GM19395 (cell line): ENCODE results near the gene TMEM135.
"Not testable (repeated sequence)": the region's sequence is repeated elsewhere in the genome, so short reads cannot be mapped to it uniquely, and the experiment has no call there.

Experiments
- ATAC-seq: cut with Tn5 transposase; IDR thresholded peaks from one replicate; pipeline ENCODE4 v1.9.1; 2021; ENCODE audit warnings: mild to moderate bottlenecking, moderate library complexity; ENCODE audit not compliant: unreplicated experiment

TMEM135 gene

DNA sequence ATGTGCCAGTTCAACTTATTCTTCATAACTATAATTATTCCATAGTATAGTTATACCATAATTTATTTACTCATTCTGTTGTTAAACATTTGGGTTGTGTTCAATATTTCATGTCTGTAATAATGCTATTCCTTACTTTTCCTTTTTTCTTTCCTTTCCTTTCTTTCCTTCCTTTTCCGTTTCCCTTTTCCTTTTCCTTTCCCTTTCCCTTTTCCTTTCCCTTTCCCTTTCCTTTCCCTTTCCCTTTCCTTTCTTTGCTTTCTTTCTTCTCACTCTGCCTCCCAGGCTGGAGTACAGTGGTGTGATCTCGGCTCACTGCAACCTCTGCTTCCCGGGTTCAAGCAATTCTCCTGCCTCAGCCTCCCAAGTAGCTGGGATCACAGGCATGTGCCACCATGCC, 151.2 kb downstream of the TMEM135 start:
- ATAC-seq: not testable (repeated sequence)

DNA sequence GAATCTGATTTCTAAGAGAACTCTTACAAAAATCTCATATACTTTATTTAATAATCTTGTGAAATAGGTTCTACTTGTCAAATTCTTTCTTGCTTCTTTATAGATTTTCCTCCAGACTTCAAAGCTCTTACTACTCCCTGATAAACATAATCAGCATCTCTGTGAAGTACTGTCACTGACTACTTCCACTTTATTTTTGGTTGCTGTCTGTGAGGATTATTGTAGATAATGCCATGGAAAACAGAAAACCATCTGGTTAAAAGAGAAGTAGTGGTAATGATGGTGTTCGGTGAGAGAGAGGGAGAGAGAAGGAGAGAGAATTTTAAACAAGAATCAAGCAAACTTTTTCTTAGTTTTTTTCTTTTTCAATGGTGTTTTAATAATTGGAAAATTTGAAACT, 152.3 kb downstream of the TMEM135 start:
- ATAC-seq: no peak

DNA sequence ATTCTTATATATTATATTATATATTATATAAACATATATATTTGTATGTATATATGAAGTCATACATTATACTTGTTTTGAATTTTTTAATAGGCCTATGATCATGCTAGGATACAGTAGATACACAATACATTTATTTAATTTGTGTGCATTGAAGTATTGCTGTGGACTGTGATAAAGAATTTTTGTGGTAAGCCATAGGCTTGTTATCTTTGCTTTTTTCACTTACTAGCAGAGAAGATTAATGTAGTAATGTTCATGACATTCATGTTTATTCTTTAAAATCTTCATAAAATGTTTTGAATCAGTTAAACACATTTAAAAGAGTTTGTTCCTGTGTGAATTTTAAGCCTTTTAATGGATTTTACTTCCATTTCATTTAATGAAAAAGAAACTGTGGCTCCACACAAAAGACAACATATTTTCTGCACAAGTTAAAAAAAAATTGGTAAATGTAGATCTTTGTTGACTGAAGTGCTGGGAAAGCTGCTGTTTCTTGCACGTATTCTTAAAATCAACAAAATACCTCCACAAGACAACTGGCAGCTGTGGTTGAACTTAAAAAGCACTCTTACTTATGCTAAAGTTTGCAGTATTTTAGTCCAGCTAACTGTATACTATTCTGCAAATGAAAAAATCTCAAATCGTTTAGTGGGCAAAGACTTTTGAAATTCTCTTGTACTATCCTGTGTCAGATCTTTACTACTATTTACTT, 156.2 kb downstream of the TMEM135 start:
- ATAC-seq: no peak

DNA sequence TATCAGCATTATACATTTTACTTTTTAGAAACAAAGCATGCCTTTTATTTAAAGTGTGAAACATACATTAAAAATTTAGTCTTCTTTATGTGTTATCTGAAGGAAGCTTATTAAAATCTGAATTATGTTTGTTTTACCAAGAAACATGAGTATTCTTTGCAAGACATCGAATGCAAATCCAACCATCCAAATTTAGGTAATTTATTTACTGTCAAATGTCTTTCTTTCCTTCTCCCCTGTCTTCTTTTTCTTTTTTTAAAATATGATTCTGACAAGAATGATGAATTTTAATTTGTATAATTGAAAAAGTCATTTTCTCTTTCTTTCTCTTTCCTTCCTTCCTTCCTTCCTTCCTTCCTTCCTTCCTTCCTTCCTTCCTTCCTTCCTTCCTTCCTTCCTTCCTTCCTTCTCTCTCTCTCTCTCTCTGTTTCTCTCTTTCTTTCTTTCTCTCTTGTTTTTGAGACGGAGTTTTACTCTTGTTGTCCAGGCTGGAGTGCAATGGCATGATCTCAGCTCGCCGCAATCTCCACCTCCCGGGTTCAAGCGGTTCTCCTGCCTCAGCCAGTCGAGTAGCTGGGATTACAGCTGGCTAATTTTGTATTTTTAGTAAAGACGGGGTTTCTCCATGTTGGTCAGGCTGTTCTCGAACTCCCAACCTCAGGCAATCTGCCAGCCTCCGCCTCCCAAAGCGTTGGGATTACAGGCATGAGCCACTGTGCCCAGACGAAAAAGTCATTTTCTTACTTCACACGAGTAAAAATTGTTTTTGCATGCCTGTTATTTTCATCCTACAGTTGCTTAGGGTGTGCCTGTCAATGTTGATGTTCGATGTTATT, 157.5 kb downstream of the TMEM135 start:
- no peak for ATAC-seq

DNA sequence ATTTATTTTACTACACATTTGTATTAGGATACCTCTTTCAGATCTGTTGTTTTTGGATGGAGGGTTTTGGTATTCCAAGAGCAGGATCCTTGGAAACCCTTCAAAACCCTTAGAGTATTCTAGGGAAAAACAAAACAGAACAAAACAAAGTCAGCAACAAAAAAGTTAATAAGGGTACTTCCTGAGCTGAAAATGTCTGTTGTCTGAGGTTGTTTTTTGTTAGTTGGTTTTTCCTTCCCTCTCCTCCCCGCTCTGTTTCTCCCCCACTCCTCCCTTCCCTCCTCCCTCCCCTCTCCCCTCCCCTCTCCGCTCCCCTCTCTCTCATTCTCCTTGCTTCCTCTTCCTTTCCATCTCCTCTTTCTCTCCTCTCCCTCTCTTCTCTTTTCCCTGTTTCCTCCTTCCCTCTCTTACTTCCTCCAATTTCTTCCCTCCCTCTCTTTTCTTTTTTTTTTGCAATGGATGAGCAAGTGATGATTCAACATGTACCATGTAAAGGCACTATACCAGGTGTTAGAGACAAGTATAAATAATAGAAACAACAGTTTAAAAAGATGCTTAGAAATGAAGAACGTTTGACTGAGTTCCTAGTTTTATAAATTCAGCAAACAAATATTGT, 160.6 kb downstream of the TMEM135 start:
- no peak for ATAC-seq

DNA sequence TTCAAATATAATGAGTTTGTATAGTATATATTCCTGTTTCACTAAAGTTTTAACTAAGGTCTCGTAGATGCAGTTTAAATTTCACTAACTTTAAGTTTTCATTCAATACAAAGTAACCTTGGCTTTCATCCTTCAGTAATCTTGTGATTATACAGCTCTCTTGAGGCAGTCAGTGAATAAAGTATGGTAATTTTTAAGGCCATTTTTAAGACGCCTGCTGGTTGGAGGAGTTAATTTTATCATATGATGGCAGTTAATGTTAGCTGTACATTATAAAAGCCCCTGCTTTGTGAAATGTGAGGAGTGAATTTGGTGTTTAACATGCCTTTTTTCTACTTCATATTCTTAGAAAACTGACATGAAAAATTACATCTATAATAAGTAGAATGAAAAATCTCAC, 163.6 kb downstream of the TMEM135 start:
- no peak for ATAC-seq

DNA sequence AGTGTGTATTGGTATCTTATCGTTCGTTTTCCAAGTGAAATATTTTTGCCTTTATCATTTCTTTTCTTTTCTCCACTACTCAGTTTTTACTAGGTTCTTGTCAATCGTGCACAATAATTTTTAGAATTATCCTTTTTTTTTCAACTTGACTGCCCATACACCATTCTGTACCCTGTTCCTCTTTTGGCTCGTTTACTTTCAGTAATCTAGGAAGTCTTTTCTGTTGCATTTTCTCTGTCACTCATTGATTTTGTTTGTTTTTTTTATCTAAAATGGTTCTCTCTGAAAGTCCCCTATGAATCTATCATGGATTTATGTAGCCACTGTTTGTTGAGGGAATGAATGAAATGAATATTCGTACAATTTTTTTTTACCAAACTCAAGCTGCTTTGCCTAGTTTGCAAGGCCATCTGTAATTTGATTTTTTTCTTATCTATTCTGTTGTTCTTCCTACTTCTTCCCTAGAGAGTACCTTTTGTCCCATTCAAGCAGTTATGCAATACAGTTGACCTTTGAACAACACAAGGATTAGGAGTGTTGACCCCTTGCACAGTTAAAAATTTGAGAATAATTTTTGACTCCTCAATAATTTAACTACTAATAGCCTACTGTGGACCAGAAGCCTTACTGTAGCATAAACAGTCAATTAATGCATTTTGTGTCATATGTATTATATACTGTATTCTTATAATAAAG, 166.3 kb downstream of the TMEM135 start:
- no peak for ATAC-seq

DNA sequence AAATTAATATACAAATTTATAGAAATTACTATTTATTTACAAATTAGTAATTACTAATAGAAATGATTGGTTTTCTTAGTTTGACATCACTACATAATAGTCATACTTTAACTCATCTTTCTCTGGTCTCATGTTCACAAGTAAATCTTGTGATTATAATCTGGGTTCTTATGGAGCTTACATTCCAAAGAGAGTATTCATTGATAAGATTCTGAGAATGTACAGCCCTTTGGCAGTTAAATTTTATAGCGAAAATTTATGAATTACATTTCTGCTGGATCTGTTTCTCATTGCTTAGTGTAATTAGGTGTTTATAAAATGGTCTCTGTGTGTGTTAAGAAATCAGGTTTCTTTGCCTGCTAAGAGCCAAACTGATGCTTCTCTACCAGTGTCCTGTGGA, 175.2 kb downstream of the TMEM135 start:
- ATAC-seq: no peak

DNA sequence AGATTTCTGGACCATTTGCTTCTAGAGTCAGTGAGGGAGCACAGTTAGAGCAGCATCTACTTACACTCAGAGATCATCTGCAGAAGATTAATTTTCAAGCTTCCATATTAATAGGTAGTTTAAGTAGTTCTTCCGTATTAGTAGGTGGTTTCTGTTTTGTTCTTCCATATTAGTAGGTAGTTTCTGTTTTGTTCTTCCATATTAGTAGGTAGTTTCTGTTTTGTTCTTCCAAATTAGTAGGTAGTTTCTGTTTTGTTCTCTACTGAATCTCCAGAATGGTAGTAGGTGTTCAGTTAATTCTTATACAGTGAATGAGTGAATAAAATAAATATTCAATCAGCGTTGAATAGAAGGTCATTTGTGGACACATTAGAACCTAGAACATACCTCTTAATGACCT, 175.7 kb downstream of the TMEM135 start:
- peak; percentile 89 for ATAC-seq

DNA sequence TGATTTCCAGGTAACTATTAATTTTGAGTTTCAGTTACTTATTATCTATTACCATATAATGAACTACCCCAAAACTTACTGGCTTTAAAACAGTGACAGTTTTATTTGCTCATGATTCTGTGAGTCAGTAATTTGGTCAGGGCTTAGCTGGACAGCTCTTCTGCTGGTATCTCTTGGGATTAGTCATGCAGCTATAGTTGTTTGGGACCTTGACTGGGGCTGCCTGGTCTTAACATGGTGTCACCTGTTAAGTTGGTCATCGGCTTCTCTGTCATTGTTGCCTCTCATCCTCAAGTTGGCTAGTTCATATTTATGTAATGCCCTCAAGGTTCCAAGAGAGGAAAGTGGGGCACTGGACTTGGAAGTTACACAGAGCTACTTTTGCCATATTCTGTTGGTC, 177.5 kb downstream of the TMEM135 start:
- no peak for ATAC-seq

DNA sequence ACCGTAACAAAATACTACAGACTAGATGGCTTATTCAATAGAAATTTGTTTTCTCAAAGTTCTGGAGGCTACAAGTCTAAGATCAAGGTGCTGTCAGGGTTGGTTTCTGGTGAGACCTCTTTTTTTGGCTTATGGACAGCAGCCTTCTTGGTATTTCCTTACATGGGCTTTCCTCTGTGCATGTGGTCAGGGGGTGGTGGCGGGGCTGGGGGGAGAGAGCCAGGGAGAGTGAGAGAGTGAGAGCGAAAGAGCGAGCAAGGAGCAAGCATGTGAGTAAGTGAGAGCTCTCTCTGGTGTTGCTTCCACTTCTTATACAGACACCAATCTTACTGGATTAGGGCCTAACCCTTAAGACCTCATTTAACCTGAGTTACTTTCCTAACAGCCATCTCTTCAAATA, 181.5 kb downstream of the TMEM135 start:
- ATAC-seq: no peak

DNA sequence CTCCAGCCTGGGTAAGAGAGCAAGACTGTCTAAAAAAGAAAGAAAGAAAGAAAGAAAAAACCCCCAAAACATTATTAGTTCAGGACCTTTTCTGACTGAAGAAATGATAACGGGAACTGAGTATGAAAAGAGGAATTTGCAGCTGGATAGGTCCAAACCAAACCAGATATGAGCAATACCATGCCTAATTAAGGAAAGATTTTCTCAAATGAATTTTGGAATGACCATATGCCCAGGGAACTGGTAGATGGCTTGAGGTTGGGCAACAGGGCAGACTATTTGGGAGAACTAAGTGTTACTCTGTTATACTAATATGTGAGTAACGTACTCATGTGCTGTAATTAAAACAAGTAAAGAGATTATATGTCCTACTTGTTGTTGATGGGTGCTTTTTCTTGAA, 186.1 kb downstream of the TMEM135 start:
- no peak for ATAC-seq

DNA sequence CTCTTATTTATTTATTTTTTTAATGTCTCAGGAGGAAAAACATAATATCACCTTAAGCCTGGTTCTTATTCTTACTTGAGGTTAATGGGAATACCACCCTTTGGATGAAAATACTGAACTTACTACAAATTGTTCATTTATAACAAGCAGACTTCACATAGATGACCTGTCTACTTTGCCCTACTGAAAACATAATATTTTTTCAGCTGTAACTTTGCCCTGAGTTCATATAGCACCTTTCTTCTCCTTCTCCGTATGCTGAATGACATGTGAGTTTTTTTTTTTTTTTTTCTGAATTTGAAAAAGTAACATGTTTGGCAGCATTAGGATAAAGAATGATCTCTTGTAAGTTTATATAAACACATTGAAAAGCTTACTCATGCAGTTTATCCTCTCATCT, 186.8 kb downstream of the TMEM135 start:
- ATAC-seq: no peak

DNA sequence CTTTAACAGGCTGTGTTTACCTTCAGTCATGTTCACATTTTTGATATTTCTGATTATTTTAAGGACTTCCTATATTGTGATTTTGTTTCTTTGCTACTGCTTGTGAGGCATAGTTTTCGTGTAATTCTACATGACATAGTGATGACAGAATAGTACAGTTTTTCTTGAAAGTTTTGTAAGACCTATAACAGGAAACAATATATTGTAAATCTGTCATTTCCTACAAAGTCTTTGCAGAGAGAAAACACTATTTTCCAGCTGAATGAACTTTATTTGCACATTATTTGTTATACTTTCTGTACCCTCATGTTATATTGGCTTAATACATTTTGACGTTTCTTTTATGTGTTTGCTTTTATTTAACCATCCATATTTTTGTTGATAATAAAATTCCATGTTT, 191.1 kb downstream of the TMEM135 start:
- ATAC-seq: no peak

DNA sequence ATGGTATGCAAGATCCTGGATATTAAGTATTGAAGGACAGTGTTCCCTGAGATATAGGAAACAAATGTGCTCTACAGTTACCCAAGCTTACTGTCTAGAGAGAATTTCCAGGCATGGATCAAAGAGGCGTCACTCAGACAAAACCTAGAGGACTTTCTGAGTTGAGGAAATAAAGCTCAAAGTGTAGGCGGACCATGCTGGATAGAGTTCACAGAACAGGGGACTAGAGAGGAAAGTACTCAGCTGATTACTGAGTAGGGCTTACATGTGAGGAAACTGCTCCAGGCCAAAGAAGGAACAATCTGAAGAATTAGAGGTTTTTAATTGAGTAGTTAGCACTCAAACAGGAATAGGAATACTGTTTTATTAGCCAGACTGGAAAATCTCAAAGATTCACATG, 193.3 kb downstream of the TMEM135 start:
- no peak for ATAC-seq

DNA sequence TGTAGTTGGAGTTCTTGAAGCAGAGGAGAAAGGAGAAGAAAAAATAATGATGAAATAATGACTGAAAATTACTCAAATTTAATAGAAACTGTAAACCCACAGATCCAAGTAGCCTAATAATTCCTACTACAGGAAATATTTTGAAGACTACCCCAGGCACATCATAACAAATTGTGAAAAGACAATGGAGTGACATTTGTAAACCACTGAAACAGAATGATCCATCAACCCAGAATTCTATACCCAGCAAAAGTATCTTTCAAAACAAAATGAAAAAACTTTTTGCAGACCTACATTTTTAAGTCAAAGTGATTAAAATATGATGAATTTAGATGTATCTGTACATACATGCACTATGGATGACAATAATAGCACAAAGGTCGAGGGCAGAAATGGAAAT, 194.6 kb downstream of the TMEM135 start:
- no peak for ATAC-seq

DNA sequence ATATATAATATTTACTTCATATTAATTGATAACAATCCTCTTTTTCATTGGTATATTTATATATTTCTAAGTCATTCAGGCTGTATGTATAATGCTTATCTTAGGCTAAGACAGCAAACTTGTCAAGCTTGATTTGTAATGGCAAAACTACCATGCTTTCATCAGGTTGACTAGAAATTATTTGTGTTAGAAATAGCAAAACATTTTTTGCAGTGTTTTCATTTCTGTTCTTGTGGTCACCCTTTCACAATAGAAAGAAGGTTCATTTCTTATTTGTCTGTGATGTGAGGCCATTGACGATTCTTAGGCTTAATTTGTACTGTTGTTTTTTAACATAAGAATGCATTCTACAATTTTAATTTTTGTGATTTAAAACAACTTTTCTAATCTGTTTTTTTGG, 197.6 kb downstream of the TMEM135 start:
- ATAC-seq: no peak

DNA sequence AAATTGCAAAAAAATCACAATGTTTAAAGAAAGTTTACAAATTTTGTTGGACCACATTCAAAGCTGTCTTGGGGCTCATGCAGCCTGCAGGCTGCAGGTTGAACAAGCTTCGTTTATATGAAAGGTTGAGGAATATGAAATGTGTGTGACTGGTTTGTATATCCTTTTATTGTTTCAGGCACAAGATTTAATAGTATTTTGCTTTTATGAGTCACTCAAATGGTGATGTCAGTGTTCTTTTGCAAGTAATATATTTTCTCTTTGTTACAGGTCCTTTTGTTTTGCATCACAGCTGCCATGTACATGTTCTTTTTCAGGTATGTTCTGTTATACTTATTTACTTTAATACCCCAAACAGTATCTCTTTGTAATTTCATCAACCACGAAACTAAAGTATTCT, 198.6 kb downstream of the TMEM135 start:
- no peak for ATAC-seq

DNA sequence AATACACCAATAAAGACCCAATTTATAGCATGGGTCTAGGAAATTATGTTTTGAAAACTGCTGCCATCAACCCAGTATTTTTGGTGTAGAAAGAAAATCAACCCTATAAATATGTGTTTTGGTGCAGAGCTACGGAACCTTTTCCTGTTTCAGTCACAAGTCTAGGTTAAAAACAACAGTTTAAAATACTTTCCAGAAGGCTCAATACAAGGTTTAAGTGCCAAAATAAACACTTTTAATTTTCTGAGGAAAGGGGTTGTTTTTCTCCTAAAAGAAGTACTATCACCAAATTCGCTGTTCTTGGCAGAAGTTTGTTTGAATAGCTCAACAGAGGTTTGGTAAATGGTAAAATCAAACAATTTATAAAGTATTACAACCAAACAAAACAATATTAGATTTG, 201.3 kb downstream of the TMEM135 start:
- no peak for ATAC-seq

DNA sequence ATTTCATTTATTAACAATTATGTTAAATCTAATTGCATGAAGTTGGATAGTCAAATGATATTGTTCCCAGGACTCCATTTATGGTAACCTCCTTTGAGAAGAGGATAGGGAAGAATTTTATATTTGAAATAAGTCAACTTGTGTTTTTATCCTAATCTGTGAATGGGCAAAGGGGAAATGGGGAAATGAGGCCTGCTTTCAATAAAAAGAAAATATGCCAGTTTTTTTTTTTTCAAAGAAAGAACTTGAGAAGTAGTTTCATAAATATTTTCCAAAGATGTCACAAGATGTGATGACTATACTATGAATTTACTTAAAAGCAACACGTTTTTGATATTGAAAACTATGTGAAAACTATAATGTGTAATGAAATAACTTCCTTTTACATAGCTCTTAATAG, 201.8 kb downstream of the TMEM135 start:
- no peak for ATAC-seq

DNA sequence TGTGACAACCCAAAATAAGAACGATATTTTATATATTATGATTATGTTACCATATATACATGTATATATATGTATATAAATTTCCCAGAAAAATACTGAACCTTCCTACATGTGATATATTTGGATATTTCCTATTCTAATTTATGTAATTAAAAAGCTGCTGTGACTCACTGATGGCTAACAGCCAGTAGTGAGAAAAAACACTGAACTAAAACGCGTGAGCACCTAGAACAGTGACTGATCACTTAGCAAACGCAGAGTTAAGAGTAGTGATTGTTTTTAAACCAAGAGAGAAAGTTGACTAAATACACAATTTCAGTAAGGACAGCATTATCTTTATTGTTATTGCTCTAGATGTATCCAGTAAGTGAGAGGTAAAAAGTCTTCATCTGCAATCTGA, 213.8 kb downstream of the TMEM135 start:
- no peak for ATAC-seq
